Measurements from ENCODE around the gene MAPK1. TPM values are rescaled to one million over a fixed set of nuclear protein-coding genes. Genes with fewer than 3 reads are reported as not detected.
A peak's percentile ranks its signal among the peaks of the same experiment; 100 is the strongest.

The MAPK1 gene
- total and polyA plus RNA-seq, 2 donors, result 22.2 to 71.1 TPM

DNA sequence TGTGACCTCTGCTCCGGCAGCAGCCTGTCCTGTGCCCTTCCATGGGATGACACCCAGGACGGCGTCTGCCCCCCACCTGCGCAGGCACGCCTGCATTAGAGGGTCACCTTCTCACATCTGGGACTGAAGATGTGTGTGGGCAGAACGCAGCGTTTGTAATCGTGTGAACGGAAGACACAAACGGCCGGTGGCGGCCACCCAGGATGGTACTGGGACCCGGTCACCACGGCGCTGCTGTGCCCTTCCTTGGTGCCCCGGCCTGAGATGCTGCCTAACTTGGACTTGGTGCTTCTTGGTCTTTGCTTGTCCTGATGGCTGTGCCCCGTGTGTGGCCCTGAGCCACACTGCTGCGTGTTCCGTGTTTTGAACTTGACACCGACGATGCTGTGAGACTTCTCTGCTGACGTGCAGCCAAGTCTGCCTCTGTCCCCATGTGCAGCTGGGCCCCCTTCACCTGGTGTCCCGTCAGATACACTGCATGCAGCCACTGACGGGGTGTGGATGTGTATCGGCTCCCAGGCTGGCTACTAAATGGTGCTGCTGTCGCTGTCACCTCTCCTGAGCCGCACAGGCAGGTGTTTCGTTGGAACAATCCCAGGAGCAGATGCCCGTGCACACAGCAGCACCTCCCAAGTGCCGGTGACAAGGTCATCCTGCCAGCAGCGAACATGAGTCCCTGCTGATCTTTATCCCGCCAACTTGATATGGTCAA is 153.2 kb downstream of the MAPK1 start:
- Histone ChIP-seq H3K9me3 (ENCODE audit: control insufficient read depth in 2 of 2, insufficient read depth in 1 of 2, low read length in 1 of 2) (no peaks in the 10 kb centered on the region), H3K36me3 (ENCODE audit: control insufficient read depth in 2 of 2, insufficient read depth in 2 of 2, low read length in 1 of 2) (peaks cover 19 to 28% of the 10 kb centered on the region in 2 donors), H3K4me1 (ENCODE audit: control insufficient read depth in 2 of 2, insufficient read depth in 2 of 2, low read length in 2 of 2) (peaks cover 0 to 4% of the 10 kb centered on the region in 2 donors), H3K27me3 (ENCODE audit: control insufficient read depth in 2 of 2, insufficient read depth in 1 of 2, low read length in 1 of 2) (no peaks in the 10 kb centered on the region), H3K27ac (ENCODE audit: low read depth in 1 of 2, low read length in 1 of 2) (no peak overlapping the region), H3K4me3 (ENCODE audit: low read length in 2 of 2) (no peak overlapping the region)
- 97% methylated on average over 32 of the region's 32 CpGs for WGBS
- DNase-seq (ENCODE audit: low read depth in 6 of 9, low spot score in 9 of 9), result no peak

DNA sequence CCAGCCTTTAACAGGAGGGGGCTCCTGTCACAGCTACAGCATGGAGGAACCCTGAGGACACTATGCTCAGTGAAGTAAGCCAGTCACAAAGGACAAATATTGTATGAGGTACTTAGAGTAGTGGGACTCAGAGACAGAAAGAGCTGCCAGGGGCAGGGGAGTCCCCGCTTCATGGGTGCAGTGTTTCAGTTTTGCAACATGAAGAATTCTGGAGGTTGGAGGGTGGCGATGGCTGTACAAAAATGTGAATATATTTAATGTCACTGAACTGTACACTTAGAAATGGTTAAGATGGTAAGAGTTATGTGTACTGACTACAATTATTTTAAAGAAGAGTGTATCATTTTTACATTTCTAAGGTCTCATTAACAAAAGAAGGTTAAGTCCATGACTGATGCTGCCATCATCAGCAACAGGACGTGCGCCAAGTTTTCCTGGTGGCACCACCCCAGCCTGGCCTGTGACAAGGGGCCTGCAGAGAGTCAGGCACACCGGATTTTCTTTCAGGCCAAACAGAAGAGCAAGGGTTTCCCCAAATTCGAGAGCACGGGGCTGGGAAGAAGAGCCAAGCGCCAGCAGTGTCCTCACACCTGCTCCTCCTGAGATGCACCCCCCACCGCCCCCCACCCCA is 153.9 kb downstream of the MAPK1 start:
- Histone ChIP-seq H3K27ac (ENCODE audit: low read depth in 1 of 2, low read length in 1 of 2) (no peak overlapping the region), H3K4me3 (ENCODE audit: low read length in 2 of 2) (no peak overlapping the region), H3K27me3 (ENCODE audit: control insufficient read depth in 2 of 2, insufficient read depth in 1 of 2, low read length in 1 of 2) (no peaks in the 10 kb centered on the region), H3K9me3 (ENCODE audit: control insufficient read depth in 2 of 2, insufficient read depth in 1 of 2, low read length in 1 of 2) (no peaks in the 10 kb centered on the region), H3K36me3 (ENCODE audit: control insufficient read depth in 2 of 2, insufficient read depth in 2 of 2, low read length in 1 of 2) (peaks cover 24 to 28% of the 10 kb centered on the region in 2 donors), H3K4me1 (ENCODE audit: control insufficient read depth in 2 of 2, insufficient read depth in 2 of 2, low read length in 2 of 2) (peaks cover 0 to 4% of the 10 kb centered on the region in 2 donors)
- WGBS, result 85% methylated on average over 9 of the region's 9 CpGs
- no peak for DNase-seq (ENCODE audit: low read depth in 6 of 9, low spot score in 9 of 9)

DNA sequence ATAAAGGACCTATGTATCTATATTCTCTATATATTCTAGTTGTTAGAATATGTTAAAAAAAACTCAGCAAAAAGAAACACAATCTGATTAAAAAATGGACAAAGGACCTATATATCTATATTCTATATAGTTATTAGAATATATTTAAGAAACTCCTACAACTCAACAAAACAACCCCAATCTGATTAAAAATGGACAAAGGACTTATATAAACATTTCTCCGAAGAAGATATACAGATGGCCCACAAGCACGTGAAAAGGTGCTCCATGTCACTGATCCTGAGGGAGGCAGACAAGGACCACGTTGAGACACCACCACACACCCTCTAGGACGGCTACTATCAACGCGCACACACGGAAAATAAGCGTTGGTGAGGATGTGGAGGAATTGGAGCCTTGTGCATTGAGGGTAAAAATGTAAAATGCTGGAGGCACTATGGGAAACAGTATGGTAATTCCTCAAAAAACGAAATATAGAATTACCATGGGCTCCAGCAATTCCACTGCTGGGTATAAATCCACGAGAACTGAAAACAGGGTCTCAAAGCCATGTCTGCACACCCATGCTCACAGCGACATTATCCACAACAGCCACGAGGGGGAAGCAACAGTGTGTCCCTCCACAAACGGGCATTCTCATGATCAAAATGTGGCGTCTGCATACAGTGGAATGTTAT is 154.6 kb downstream of the MAPK1 start:
- Histone ChIP-seq H3K36me3 (ENCODE audit: control insufficient read depth in 2 of 2, insufficient read depth in 2 of 2, low read length in 1 of 2) (peaks cover 27 to 31% of the 10 kb centered on the region in 2 donors), H3K4me3 (ENCODE audit: low read length in 2 of 2) (no peak overlapping the region), H3K9me3 (ENCODE audit: control insufficient read depth in 2 of 2, insufficient read depth in 1 of 2, low read length in 1 of 2) (no peaks in the 10 kb centered on the region), H3K4me1 (ENCODE audit: control insufficient read depth in 2 of 2, insufficient read depth in 2 of 2, low read length in 2 of 2) (peaks cover 0 to 4% of the 10 kb centered on the region in 2 donors), H3K27ac (ENCODE audit: low read depth in 1 of 2, low read length in 1 of 2) (no peak overlapping the region), H3K27me3 (ENCODE audit: control insufficient read depth in 2 of 2, insufficient read depth in 1 of 2, low read length in 1 of 2) (no peaks in the 10 kb centered on the region)
- 55% methylated on average over 14 of the region's 14 CpGs for WGBS
- DNase-seq (ENCODE audit: low read depth in 6 of 9, low spot score in 9 of 9), result peak in 5 of 9 donors; percentile 24 to 75 (median 46)

DNA sequence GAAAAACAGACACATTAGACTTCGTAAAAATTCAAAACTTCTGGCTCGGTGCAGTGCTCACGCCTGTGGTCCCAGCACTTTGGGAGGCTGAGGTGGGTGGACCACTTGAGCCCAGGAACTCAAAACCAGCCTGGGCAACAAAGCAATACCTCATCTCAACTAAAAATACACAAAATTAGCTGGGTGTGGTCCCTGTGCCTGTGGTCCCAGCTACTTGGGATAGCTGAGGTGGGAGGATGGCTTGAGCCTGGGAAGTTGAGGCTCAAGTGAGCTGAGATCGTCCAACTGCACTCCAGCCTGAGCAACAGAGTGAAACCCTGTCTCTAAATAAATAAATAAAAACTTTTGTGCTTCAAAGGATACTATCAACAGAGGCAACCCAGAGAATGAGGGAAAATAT is 155.6 kb downstream of the MAPK1 start:
- H3K9me3 ChIP-seq (ENCODE audit: control insufficient read depth in 2 of 2, insufficient read depth in 1 of 2, low read length in 1 of 2), result no peaks in the 10 kb centered on the region
- H3K27ac ChIP-seq (ENCODE audit: low read depth in 1 of 2, low read length in 1 of 2), result no peak overlapping the region
- no peaks in the 10 kb centered on the region for H3K27me3 ChIP-seq (ENCODE audit: control insufficient read depth in 2 of 2, insufficient read depth in 1 of 2, low read length in 1 of 2)
- peaks cover 31 to 34% of the 10 kb centered on the region in 2 donors for H3K36me3 ChIP-seq (ENCODE audit: control insufficient read depth in 2 of 2, insufficient read depth in 2 of 2, low read length in 1 of 2)
- peaks cover 0 to 4% of the 10 kb centered on the region in 2 donors for H3K4me1 ChIP-seq (ENCODE audit: control insufficient read depth in 2 of 2, insufficient read depth in 2 of 2, low read length in 2 of 2)
- no peak for DNase-seq (ENCODE audit: low read depth in 6 of 9, low spot score in 9 of 9)
- 94% methylated on average over 4 of the region's 4 CpGs for WGBS
- H3K4me3 ChIP-seq (ENCODE audit: low read length in 2 of 2), result no peak overlapping the region

DNA sequence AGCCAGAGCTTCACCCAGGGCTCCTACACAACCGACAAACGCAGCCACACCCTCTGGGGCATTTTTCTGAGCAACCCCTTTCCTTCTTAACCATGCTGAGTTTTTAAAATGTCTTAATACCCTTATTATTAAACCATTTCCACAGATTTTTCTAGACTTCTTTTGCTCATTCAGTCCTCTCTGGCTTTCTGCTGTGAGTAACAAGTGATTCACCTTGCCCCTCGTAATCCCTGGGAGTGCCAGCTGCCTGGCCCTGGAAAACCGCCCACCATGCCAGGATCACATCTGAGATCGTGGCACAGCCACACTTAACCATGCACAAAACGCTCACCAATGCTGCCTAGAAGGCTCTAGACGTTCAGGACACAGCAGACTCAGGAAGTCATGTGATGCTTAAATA is 157.3 kb downstream of the MAPK1 start:
- Histone ChIP-seq H3K36me3 (ENCODE audit: control insufficient read depth in 2 of 2, insufficient read depth in 2 of 2, low read length in 1 of 2) (peaks cover 38 to 41% of the 10 kb centered on the region in 2 donors), H3K27me3 (ENCODE audit: control insufficient read depth in 2 of 2, insufficient read depth in 1 of 2, low read length in 1 of 2) (no peaks in the 10 kb centered on the region), H3K27ac (ENCODE audit: low read depth in 1 of 2, low read length in 1 of 2) (no peak overlapping the region), H3K9me3 (ENCODE audit: control insufficient read depth in 2 of 2, insufficient read depth in 1 of 2, low read length in 1 of 2) (no peaks in the 10 kb centered on the region), H3K4me3 (ENCODE audit: low read length in 2 of 2) (no peak overlapping the region), H3K4me1 (ENCODE audit: control insufficient read depth in 2 of 2, insufficient read depth in 2 of 2, low read length in 2 of 2) (peaks cover 0 to 4% of the 10 kb centered on the region in 2 donors)
- no peak for DNase-seq (ENCODE audit: low read depth in 6 of 9, low spot score in 9 of 9)
- WGBS, result 96% methylated on average over 7 of the region's 7 CpGs

DNA sequence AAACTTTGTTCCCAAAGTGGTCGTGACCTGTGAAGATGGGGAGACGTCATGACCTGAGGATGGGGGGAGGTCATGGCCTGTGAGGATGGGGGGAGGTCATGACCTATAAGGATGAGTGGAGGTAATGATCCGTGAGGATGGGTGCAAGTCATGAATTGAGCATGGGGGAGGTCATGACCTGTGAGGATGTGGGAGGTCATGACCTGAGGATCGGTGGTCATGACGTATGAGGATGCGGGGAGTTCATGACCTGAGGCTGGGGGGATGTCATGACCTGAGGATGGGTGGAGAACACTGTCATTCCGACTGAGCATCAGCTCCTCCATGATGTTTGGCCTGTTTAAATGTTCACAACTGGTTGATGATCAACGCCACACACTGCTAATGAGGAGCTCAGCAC is 157.8 kb downstream of the MAPK1 start:
- Histone ChIP-seq H3K4me1 (ENCODE audit: control insufficient read depth in 2 of 2, insufficient read depth in 2 of 2, low read length in 2 of 2) (peaks cover 0 to 4% of the 10 kb centered on the region in 2 donors), H3K27ac (ENCODE audit: low read depth in 1 of 2, low read length in 1 of 2) (no peak overlapping the region), H3K27me3 (ENCODE audit: control insufficient read depth in 2 of 2, insufficient read depth in 1 of 2, low read length in 1 of 2) (no peaks in the 10 kb centered on the region), H3K36me3 (ENCODE audit: control insufficient read depth in 2 of 2, insufficient read depth in 2 of 2, low read length in 1 of 2) (peaks cover 41% of the 10 kb centered on the region in 2 donors), H3K4me3 (ENCODE audit: low read length in 2 of 2) (no peak overlapping the region), H3K9me3 (ENCODE audit: control insufficient read depth in 2 of 2, insufficient read depth in 1 of 2, low read length in 1 of 2) (no peaks in the 10 kb centered on the region)
- DNase-seq (ENCODE audit: low read depth in 6 of 9, low spot score in 9 of 9), result no peak
- WGBS, result 96% methylated on average over 8 of the region's 8 CpGs

DNA sequence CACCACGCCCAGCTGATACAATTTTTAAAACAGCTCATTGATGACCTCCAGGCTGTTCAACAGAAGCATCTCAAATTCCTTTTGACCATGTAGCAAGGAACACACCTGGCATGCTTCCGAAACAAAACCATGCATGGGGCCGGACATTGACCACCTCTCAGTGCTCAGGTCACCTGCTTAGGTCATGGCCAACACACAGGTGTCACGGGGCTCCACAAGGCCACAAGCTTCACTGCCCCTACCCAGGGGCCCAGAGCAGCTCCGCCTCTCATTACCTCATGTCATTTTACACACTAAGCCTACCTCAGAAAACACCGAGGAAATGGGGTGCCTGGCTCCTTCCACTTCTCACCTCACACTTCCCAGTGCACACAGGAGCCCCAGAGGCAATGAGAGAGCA is 158.5 kb downstream of the MAPK1 start:
- no peaks in the 10 kb centered on the region for H3K27me3 ChIP-seq (ENCODE audit: control insufficient read depth in 2 of 2, insufficient read depth in 1 of 2, low read length in 1 of 2)
- H3K27ac ChIP-seq (ENCODE audit: low read depth in 1 of 2, low read length in 1 of 2), result no peak overlapping the region
- H3K9me3 ChIP-seq (ENCODE audit: control insufficient read depth in 2 of 2, insufficient read depth in 1 of 2, low read length in 1 of 2), result no peaks in the 10 kb centered on the region
- no peak for DNase-seq (ENCODE audit: low read depth in 6 of 9, low spot score in 9 of 9)
- H3K4me1 ChIP-seq (ENCODE audit: control insufficient read depth in 2 of 2, insufficient read depth in 2 of 2, low read length in 2 of 2), result peaks cover 0 to 4% of the 10 kb centered on the region in 2 donors
- WGBS, result 97% methylated on average over 6 of the region's 6 CpGs
- H3K4me3 ChIP-seq (ENCODE audit: low read length in 2 of 2), result no peak overlapping the region
- peaks cover 35 to 37% of the 10 kb centered on the region in 2 donors for H3K36me3 ChIP-seq (ENCODE audit: control insufficient read depth in 2 of 2, insufficient read depth in 2 of 2, low read length in 1 of 2)

DNA sequence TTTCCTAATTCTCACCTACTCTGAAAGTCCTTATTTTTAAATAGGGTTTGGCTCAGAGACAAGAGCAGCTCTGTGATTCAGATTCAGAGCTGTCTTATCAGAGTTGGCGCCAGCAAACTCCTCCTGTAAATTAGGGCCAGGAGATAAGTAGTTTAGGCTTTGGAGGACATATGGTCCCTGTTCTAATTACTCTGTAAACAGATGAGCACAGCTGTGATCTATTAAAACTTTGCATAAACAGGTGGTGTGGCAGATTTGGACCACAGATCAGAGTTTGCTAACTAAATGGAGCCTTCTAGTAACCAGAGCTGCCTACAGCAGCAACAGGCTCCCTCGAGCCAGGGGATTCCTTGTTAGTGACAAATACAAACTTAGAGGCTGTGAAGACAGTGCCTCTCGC is 159.8 kb downstream of the MAPK1 start:
- no peak for DNase-seq (ENCODE audit: low read depth in 6 of 9, low spot score in 9 of 9)
- Histone ChIP-seq H3K9me3 (ENCODE audit: control insufficient read depth in 2 of 2, insufficient read depth in 1 of 2, low read length in 1 of 2) (no peaks in the 10 kb centered on the region), H3K4me3 (ENCODE audit: low read length in 2 of 2) (no peak overlapping the region), H3K27ac (ENCODE audit: low read depth in 1 of 2, low read length in 1 of 2) (no peak overlapping the region), H3K36me3 (ENCODE audit: control insufficient read depth in 2 of 2, insufficient read depth in 2 of 2, low read length in 1 of 2) (peaks cover 45 to 47% of the 10 kb centered on the region in 2 donors), H3K4me1 (ENCODE audit: control insufficient read depth in 2 of 2, insufficient read depth in 2 of 2, low read length in 2 of 2) (no peaks in the 10 kb centered on the region), H3K27me3 (ENCODE audit: control insufficient read depth in 2 of 2, insufficient read depth in 1 of 2, low read length in 1 of 2) (no peaks in the 10 kb centered on the region)
- WGBS, result 96% methylated on average over 3 of the region's 3 CpGs
